ENCODE results near the gene ELMOD1. TPM values are rescaled to one million over a fixed set of nuclear protein-coding genes. Genes with fewer than 3 reads are reported as not detected.
"Not testable (repeated sequence)": the region's sequence is repeated elsewhere in the genome, so short reads cannot be mapped to it uniquely, and the experiment has no call there.

The ELMOD1 gene
- total RNA-seq, 1 donor from 2014 or later: not detected

- Mint-ChIP-seq H3K36me3 (ENCODE audit: low read depth) (peaks cover 7% of the 10 kb centered on the region), H3K4me1 (peaks cover 37% of the 10 kb centered on the region), H3K9me3 (no peaks in the 10 kb centered on the region), H3K27me3 (no peaks in the 10 kb centered on the region), H3K4me3 (no peak overlapping the region), H3K27ac (no peak overlapping the region)
- TF ChIP-seq CTCF (IDR thresholded peaks at IDR 0.05): no peak
- POLR2A ChIA-PET: no interaction called here
- no peak for ATAC-seq (ENCODE audit: low read depth)
- intact Hi-C loops (cut with micrococcal nuclease): no loop called here
- no peak for DNase-seq
- CTCF ChIA-PET: no interaction called here
These were observed 20.9 kb upstream of the ELMOD1 start for GRCh38 chr11:107570015-107570414.

- POLR2A ChIA-PET: no interaction called here
- ATAC-seq (ENCODE audit: low read depth) (no peak), DNase-seq (no peak)
- no peaks in the 10 kb centered on the region for H3K27me3 Mint-ChIP-seq
- H3K36me3 Mint-ChIP-seq (ENCODE audit: low read depth): no peaks in the 10 kb centered on the region
- H3K4me1 Mint-ChIP-seq: peaks cover 2% of the 10 kb centered on the region
- no peak for TF ChIP-seq CTCF (IDR thresholded peaks at IDR 0.05)
- H3K9me3 Mint-ChIP-seq: no peaks in the 10 kb centered on the region
- no peak overlapping the region for H3K27ac Mint-ChIP-seq
- intact Hi-C loops (cut with micrococcal nuclease): no loop called here
- CTCF ChIA-PET: interaction anchor here (1.0 to 2.9 kb wide), 3 partner anchors 24 to 324 kb away, joined by 3 to 10 read pairs (median 4); no protein-coding TSS in a partner anchor
- H3K4me3 Mint-ChIP-seq: no peak overlapping the region
These were observed 17.5 kb upstream of the ELMOD1 start for GRCh38 chr11:107573438-107573837.

DNA sequence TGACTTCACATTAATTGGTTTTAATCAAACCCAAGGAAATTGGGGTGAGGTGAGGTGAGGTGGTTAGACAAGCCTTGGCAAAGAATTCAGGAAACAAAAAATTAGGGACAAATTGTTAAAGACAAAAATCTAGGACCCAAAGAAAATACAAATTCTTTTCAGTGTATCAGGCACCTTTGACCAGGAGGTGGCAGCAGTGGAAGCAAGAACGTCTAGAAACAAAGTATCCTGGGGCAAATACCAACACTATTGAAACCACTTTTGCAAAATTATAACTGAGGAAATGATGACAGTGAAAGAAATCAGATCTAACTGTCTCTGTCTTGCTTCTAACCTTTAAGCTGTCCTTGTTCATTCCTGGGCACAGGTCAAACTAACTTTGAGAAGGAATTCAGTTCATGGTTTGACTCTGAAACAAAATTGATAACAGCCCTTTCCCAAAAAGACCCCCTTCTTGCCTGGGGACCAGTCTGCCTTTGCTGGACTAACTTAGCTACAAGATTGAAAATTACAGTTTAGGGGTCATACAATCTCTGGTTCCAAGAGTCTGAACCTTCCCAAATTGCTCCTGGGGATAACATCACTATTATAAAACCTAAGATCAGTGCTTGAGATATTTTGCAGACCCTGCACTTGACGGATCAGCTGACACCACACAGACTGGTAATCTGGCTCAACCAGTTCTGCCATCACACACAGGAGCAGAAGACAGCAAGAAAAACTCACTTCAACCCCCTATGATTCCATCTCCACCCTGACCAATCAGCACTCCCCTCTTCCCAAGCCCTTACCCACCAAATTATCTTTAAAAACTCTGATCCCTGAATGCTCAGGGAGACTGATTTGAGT, 14.2 kb upstream of the ELMOD1 start:
- ATAC-seq (ENCODE audit: low read depth); H3K27me3 Mint-ChIP-seq; DNase-seq; H3K4me3 Mint-ChIP-seq; POLR2A ChIA-PET; H3K9me3 Mint-ChIP-seq; H3K27ac Mint-ChIP-seq; H3K36me3 Mint-ChIP-seq (ENCODE audit: low read depth); H3K4me1 Mint-ChIP-seq: not testable (repeated sequence)
- intact Hi-C loops (cut with micrococcal nuclease): loop anchor here (1.0 to 2.0 kb wide), 4 partner anchors 14 to 322 kb away; no protein-coding TSS in a partner anchor
- CTCF ChIA-PET: interaction anchor here (1.1 to 2.0 kb wide), 3 partner anchors 9 to 113 kb away, joined by 5 to 9 read pairs (median 7); no protein-coding TSS in a partner anchor

DNA sequence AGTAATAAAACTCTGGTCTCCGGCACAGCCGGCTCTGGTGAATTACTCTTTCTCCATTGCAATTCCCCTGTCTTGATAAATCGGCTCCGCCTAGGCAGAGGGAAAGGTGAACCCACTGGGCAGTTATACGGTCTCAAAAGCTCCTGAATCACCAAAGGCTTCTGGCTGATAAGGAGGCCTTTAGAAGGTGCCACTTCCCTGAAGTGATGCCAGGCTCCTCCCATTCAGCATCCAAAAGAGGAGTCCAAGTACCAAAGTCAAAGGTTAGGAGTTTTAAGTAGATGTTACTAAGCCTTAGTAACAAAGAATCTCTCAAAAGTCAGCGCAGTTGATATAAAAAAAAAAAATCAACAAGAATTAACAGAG, 13.6 kb upstream of the ELMOD1 start:
- no peaks in the 10 kb centered on the region for H3K36me3 Mint-ChIP-seq (ENCODE audit: low read depth)
- H3K4me1 Mint-ChIP-seq: no peaks in the 10 kb centered on the region
- ATAC-seq (ENCODE audit: low read depth) (no peak), DNase-seq (no peak)
- peaks cover 2% of the 10 kb centered on the region for H3K27me3 Mint-ChIP-seq
- TF ChIP-seq CTCF (IDR thresholded peaks at IDR 0.05): no peak
- intact Hi-C loops (cut with micrococcal nuclease): loop anchor here (2.0 kb wide), 1 partner anchor 15 kb away; no protein-coding TSS in a partner anchor
- ChIA-PET CTCF (interaction anchor here (0.8 to 2.0 kb wide), 3 partner anchors 10 to 28 kb away, joined by 3 to 7 read pairs (median 5); no protein-coding TSS in a partner anchor), POLR2A (no interaction called here)
- H3K27ac Mint-ChIP-seq: no peak overlapping the region
- H3K4me3 Mint-ChIP-seq: no peak overlapping the region
- H3K9me3 Mint-ChIP-seq: peaks cover 5% of the 10 kb centered on the region

DNA sequence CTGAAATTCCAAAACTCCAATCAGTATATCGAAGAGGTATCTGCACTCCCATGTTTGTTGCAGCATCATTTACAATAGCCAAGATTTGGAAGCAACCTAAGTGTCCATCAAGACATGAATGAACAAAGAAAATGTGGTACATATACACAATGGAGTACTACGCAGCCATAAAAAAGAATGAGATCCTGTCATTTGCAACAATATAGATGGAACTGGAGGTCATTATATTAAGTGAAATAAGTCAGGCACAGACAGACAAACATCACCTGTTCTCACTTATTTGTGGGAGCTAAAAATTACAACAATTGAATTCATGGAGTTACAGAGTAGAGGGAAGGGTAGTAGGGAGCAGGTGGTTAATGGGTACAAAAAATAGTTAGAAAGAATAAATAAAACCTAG, 11.8 kb upstream of the ELMOD1 start:
- H3K36me3 Mint-ChIP-seq (ENCODE audit: low read depth); ATAC-seq (ENCODE audit: low read depth); H3K4me1 Mint-ChIP-seq; H3K27me3 Mint-ChIP-seq; H3K9me3 Mint-ChIP-seq; intact Hi-C loops (cut with micrococcal nuclease); H3K4me3 Mint-ChIP-seq; POLR2A ChIA-PET; H3K27ac Mint-ChIP-seq; DNase-seq: not testable (repeated sequence)
- CTCF ChIA-PET: interaction anchor here (1.2 kb wide), 1 partner anchor 30 kb away, joined by 3 read pairs; no protein-coding TSS in a partner anchor

DNA sequence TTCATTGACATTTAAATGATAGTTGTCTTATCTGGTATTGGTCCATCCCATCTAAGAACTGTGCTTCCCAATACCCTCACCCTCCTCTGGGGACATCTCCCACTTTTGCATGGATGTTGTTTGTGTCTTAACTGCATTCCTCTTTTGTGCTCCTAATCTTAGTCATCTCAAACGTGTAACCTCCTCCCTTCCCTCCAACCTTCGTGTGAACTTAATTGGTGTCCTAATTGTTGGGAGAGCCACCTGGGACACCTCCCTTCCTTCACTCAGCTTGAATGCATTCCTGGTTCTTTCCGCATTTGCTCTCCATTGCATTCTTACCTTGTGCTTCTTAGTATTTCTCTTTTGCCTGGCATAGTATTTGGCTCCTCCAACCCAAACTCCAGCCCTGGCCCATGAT, 9.8 kb upstream of the ELMOD1 start:
- H3K9me3 Mint-ChIP-seq: peaks cover 5% of the 10 kb centered on the region
- no peaks in the 10 kb centered on the region for H3K4me1 Mint-ChIP-seq
- no peak overlapping the region for H3K27ac Mint-ChIP-seq
- peaks cover 13% of the 10 kb centered on the region for H3K27me3 Mint-ChIP-seq
- H3K4me3 Mint-ChIP-seq: no peak overlapping the region
- DNase-seq (no peak), ATAC-seq (ENCODE audit: low read depth) (no peak)
- no peaks in the 10 kb centered on the region for H3K36me3 Mint-ChIP-seq (ENCODE audit: low read depth)
- ChIA-PET POLR2A (no interaction called here), CTCF (no interaction called here)
- intact Hi-C loops (cut with micrococcal nuclease): no loop called here
- TF ChIP-seq CTCF (IDR thresholded peaks at IDR 0.05): no peak
